ENCODE measurements around the gene MTX1. TPM values are rescaled to one million over a fixed set of nuclear protein-coding genes. Genes with fewer than 3 reads are reported as not detected.

Gene MTX1
- total RNA-seq: 42.1 and 44.7 TPM in 2 replicates

GRCh38 chr1:155208541-155209311 lies at the start of gene MTX1:
TSS of gene MTX1 (plus strand) at chr1:155208695. CDS start at chr1:155208805, 110 bp downstream.

GRCh38 chr1:155172732-155173477 lies 35.6 kb upstream of the MTX1 start, which contains the start of gene KRTCAP2:
TSS of gene KRTCAP2 (minus strand) at chr1:155173304. CDS start at chr1:155173224, 80 bp downstream.

DNA sequence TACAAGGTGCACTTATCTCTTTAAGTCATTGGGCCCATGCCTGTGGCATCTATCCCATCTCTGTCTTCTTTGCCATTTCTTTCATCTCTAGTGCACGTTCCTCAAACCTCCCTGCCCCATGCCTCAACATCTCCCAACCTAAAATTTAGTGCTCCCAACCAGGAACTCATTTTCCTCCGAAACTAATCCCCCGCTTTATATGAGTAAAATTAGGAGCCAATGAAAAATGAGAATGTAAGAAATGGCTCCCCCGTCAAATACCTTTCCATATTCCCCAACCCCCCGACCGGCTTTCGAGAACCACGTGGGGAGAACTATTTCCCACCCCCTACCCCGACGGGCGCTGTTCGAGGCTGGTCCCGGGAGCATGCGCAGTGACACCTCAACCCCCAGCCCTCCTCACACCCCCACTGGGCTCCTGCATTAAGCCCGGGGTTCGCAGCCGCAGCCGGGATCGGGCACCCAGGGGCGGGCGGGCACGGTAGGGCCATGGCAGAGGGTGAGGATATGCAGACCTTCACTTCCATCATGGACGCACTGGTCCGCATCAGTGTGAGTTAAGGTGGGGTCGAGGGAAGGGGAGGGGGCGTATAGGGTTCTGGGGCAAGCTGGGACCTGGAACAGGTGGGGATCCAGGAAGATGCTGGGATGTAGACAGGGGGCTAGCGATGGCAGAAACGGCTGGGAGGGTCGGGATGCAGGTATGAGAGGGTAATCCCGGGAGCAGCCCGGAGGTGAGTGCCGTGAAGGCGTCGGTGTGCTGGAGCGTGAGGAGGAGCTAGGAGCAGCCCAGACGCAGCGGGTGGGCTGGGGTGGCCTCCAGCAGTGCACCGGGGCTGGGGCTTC lies 34.8 kb upstream of the MTX1 start, which contains the start of gene TRIM46:
Gene TRIM46 (plus strand): TSS at position 372 of the 846 bp plus-strand sequence. CDS start 118 bp downstream, at position 490.

DNA sequence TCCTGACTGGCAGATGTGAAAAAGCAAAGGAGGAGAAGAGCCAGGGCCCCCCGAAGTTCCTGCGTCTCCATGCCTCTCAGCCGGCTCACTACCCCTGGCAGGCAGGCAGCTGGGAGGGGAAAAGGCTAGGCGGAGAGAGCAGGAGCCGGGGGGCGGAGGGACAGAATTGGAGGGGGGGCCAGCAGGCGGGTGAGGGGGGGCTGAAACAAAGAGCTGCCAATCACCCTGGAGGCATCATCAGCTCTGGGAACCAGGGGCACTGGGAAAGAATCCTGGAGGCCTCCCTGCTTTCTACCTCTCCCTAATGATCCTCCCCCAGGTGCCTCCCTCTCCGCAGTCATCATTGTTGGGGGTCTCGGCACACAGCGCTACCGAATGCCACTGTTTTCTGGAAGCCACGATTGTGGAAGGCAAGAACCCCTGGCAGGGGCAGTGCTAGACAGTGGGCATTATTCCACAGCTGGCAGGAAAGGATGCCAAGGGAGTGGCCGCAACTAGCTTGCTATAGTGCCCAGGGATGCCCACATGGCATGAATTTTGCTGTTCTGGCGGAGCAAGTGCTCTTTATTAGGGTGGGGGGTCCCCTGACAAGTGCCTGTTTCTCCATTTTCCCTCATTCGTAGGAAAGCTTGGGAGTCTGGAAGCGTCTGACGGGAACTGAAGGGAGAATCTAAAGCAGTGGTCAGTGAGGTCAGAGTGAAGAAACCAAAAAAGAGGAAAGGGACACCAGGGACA lies 522 bp upstream of the MTX1 start, which contains the start of gene THBS3:
Gene THBS3 (minus strand): TSS at position 92 of the 735 bp plus-strand sequence. CDS start 21 bp downstream, at position 71.

GRCh38 chr1:155255243-155256007 lies 46.9 kb downstream of the MTX1 start, which contains the start of gene ENTREP3:
TSS of gene ENTREP3 (minus strand) at chr1:155255483. CDS start at chr1:155254877, 606 bp downstream.

DNA sequence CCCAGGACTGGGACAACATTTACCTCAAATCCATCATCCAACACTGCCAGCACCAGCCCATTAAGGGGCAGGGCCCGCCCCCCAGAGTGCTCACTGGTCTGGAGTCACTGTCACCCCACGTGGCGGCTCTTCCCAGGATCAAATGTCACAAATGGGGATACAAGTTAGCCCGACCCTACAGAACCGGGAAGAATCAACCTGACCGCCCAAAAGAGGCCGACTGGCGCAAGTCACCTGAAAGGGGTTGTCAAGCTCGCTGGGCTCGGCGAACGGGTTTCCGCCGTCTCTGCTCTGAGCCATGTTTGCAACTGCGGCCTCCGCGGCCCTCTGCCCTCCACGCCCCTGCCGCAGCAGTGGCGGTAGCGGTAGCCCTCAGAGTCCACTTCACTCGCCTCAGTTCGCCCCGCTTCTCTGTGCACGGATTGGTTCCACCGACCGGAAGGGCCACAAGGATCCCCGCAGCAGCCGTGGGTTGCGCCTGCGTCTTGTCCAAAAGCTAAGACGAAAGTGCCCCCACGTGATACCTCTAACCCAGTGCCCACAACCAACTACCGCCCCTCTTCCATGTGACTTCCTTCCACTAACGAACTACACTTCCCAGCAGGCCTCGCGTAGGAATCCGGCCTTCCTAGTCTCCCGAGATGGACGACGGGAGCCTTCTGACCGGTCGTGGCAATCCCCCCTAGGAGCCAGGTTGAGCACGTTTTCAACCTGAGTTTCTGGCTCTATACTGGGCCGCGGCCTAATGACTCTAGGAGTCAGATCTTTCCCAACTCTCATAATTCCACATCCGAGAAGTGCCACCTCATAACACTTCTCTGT lies 53.6 kb downstream of the MTX1 start, which contains the start of gene SCAMP3:
Gene SCAMP3 (minus strand): TSS at position 509 of the 822 bp plus-strand sequence. CDS start 209 bp downstream, at position 300.

Other genes starting within 250 kb of the MTX1 start
- 12.0 and 12.7 TPM in 2 replicates for gene PYGO2, start 246.9 kb upstream of the MTX1 start, total RNA-seq
- gene SHC1, start 237.9 kb upstream of the MTX1 start, total RNA-seq: 312 and 348 TPM in 2 replicates
- gene CKS1B, start 234.0 kb upstream of the MTX1 start, total RNA-seq: 52.3 and 69.7 TPM in 2 replicates
- 32.7 and 35.1 TPM in 2 replicates for gene FLAD1, start 225.4 kb upstream of the MTX1 start, total RNA-seq
- gene LENEP, start 215.1 kb upstream of the MTX1 start, total RNA-seq: 0.67 and 1.3 TPM in 2 replicates
- 15.4 and 16.8 TPM in 2 replicates for gene ZBTB7B, start 205.9 kb upstream of the MTX1 start, total RNA-seq
- not detected in 2 replicates for gene DCST2, start 174.9 kb upstream of the MTX1 start, total RNA-seq
- not detected in 2 replicates for gene DCST1, start 174.9 kb upstream of the MTX1 start, total RNA-seq
- gene ADAM15, start 157.4 kb upstream of the MTX1 start, total RNA-seq: 508 and 513 TPM in 2 replicates
- gene EFNA4, start 145.0 kb upstream of the MTX1 start, total RNA-seq: 11.7 and 12.7 TPM in 2 replicates
- 1.6 and 3.6 TPM in 2 replicates for gene EFNA3, start 129.9 kb upstream of the MTX1 start, total RNA-seq
- gene EFNA1, start 80.8 kb upstream of the MTX1 start, total RNA-seq: 84.4 and 125 TPM in 2 replicates
- gene SLC50A1, start 72.8 kb upstream of the MTX1 start, total RNA-seq: 28.1 and 31.6 TPM in 2 replicates
- gene DPM3, start 68.2 kb upstream of the MTX1 start, total RNA-seq: 42.5 and 53.3 TPM in 2 replicates
- 81.0 and 141 TPM in 2 replicates for gene KRTCAP2, start 35.4 kb upstream of the MTX1 start, total RNA-seq
- gene TRIM46, start 34.8 kb upstream of the MTX1 start, total RNA-seq: 6.9 and 12.0 TPM in 2 replicates
- gene THBS3, start 798 bp upstream of the MTX1 start, total RNA-seq: 15.8 and 16.7 TPM in 2 replicates
- gene ENTREP3, start 46.8 kb downstream of the MTX1 start, total RNA-seq: 8.2 and 9.5 TPM in 2 replicates
- 43.1 and 51.0 TPM in 2 replicates for gene SCAMP3, start 53.7 kb downstream of the MTX1 start, total RNA-seq
- gene CLK2, start 64.8 kb downstream of the MTX1 start, total RNA-seq: 27.3 and 27.4 TPM in 2 replicates
- gene HCN3, start 68.8 kb downstream of the MTX1 start, total RNA-seq: 0.65 and 1.3 TPM in 2 replicates
- not detected in 2 replicates for gene PKLR, start 92.7 kb downstream of the MTX1 start, total RNA-seq
- 260 and 393 TPM in 2 replicates for gene FDPS, start 100.2 kb downstream of the MTX1 start, total RNA-seq
- gene RUSC1, start 112.2 kb downstream of the MTX1 start, total RNA-seq: 18.6 and 19.2 TPM in 2 replicates

Data from vein endothelial cell (primary cell).